HG03095 (cell line): Measurements from ENCODE around the gene OR5K3.

Experiments
- ATAC-seq: cut with Tn5 transposase; IDR thresholded peaks from one replicate; pipeline ENCODE4 v1.9.1; 2021; ENCODE audit warnings: moderate library complexity; ENCODE audit not compliant: unreplicated experiment

Gene OR5K3

GRCh38 chr3:98432575-98432974 lies 42.1 kb downstream of the OR5K3 start:
- no peak for ATAC-seq

GRCh38 chr3:98433764-98434163 lies 43.3 kb downstream of the OR5K3 start:
- no peak for ATAC-seq

GRCh38 chr3:98434412-98434811 lies 43.9 kb downstream of the OR5K3 start:
- no peak for ATAC-seq

- ATAC-seq = no peak
Measured at GRCh38 chr3:98440283-98440682, 49.8 kb downstream of the OR5K3 start.
